ENCODE measurements around the gene RBM39. TPM values are rescaled to one million over a fixed set of nuclear protein-coding genes. Genes with fewer than 3 reads are reported as not detected.

Gene RBM39
- total and polyA plus RNA-seq, 10 of the 15 experiments (the other 5 are each of a cell fraction or from before 2014, with no cell fraction given) = 135 to 280 (median 217) TPM

DNA sequence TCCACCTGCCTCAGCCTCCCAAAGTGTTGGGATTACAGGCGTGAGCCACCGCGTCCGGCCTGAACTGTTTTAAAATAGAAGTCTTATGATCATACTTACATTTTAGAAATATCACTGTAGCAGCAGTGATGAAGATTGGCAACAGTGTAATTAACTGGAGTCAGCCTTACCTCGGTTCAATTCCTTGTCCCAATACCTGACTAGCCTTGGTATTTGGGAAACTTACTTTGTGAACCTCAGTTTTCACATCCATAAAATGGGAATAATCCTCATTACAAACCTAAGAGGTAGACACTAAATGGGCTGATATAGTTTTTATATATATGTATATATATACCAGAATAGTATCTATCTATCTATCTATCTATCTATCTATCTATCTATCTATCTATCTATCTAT, 49.0 kb upstream of the RBM39 start (continued):
- TF ChIP-seq NRF1 (conservative IDR thresholded peaks at IDR 0.05; ENCODE audit: low read depth, low read length) = no peak

DNA sequence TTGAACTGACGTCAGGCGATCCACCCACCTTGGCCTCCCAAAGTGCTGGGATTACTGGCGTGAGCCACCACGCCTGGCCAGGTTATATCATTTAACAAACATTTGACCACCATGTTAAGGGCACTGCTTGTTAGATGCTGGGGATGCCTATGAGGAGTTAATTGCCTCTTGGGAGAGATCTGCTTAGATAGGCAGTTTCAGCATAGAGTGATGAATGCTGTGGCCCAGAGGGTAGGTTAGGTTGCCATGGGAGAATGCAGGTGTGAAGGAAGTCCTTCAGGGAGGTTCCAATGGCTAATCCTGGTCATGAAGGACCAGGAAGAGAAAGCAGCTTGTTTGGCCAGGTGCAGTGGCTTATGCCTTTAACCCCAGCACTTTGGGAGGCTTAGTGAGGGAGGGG, 46.7 kb upstream of the RBM39 start:
- H4K20me1 ChIP-seq (ENCODE audit: control insufficient read depth, insufficient read depth) = no peaks in the 10 kb centered on the region
- 100% methylated on average over 4 of the region's 4 CpGs for WGBS (ENCODE audit: insufficient coverage, insufficient replicate concordance, low lambda C conversion rate, missing lambda C conversion rate)
- no peak overlapping the region for H3K9ac ChIP-seq (ENCODE audit: control insufficient read depth, insufficient read depth, low read length)
- no peaks in the 10 kb centered on the region for H3K4me1 ChIP-seq (ENCODE audit: control insufficient read depth, insufficient read depth, low read length)
- H3K27ac ChIP-seq (ENCODE audit: control insufficient read depth, insufficient read depth) = no peak overlapping the region
- no peak for TF ChIP-seq ZNF384 (IDR thresholded peaks at IDR 0.05; ENCODE audit: borderline replicate concordance, low read depth, low read length)
- TF ChIP-seq, protein P1, sequence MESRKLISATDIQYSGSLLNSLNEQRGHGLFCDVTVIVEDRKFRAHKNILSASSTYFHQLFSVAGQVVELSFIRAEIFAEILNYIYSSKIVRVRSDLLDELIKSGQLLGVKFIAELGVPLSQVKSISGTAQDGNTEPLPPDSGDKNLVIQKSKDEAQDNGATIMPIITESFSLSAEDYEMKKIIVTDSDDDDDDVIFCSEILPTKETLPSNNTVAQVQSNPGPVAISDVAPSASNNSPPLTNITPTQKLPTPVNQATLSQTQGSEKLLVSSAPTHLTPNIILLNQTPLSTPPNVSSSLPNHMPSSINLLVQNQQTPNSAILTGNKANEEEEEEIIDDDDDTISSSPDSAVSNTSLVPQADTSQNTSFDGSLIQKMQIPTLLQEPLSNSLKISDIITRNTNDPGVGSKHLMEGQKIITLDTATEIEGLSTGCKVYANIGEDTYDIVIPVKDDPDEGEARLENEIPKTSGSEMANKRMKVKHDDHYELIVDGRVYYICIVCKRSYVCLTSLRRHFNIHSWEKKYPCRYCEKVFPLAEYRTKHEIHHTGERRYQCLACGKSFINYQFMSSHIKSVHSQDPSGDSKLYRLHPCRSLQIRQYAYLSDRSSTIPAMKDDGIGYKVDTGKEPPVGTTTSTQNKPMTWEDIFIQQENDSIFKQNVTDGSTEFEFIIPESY (IDR thresholded peaks at IDR 0.05) = no peak
- TF ChIP-seq, protein P2, sequence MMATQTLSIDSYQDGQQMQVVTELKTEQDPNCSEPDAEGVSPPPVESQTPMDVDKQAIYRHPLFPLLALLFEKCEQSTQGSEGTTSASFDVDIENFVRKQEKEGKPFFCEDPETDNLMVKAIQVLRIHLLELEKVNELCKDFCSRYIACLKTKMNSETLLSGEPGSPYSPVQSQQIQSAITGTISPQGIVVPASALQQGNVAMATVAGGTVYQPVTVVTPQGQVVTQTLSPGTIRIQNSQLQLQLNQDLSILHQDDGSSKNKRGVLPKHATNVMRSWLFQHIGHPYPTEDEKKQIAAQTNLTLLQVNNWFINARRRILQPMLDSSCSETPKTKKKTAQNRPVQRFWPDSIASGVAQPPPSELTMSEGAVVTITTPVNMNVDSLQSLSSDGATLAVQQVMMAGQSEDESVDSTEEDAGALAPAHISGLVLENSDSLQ (IDR thresholded peaks at IDR 0.05) = no peak
- TF ChIP-seq RCOR1 (conservative IDR thresholded peaks at IDR 0.05; ENCODE audit: low read depth, low read length) = no peak
- TF ChIP-seq FOXK2 (IDR thresholded peaks at IDR 0.05) = no peak
- TF ChIP-seq NBN (IDR thresholded peaks at IDR 0.05) = no peak
- no peak for TF ChIP-seq DPF2 (IDR thresholded peaks at IDR 0.05)
- TF ChIP-seq, protein P3, sequence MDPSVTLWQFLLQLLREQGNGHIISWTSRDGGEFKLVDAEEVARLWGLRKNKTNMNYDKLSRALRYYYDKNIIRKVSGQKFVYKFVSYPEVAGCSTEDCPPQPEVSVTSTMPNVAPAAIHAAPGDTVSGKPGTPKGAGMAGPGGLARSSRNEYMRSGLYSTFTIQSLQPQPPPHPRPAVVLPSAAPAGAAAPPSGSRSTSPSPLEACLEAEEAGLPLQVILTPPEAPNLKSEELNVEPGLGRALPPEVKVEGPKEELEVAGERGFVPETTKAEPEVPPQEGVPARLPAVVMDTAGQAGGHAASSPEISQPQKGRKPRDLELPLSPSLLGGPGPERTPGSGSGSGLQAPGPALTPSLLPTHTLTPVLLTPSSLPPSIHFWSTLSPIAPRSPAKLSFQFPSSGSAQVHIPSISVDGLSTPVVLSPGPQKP (IDR thresholded peaks at IDR 0.05; ENCODE audit: low read depth, low read length) = no peak
- TF ChIP-seq YY1 (IDR thresholded peaks at IDR 0.05; ENCODE audit: low read depth, low read length) = no peak
- TF ChIP-seq RAD51 (IDR thresholded peaks at IDR 0.05) = no peak
- TF ChIP-seq JUNB (IDR thresholded peaks at IDR 0.05) = no peak
- TF ChIP-seq KDM1A (IDR thresholded peaks at IDR 0.05; ENCODE audit: borderline replicate concordance) = no peak
- no peak for TF ChIP-seq RB1 (IDR thresholded peaks at IDR 0.05; ENCODE audit: borderline replicate concordance)
- no peak for TF ChIP-seq ZNF622 (IDR thresholded peaks at IDR 0.05)
- TF ChIP-seq BMI1 (IDR thresholded peaks at IDR 0.05; ENCODE audit: borderline replicate concordance) = no peak
- no peak for TF ChIP-seq EED (IDR thresholded peaks at IDR 0.05; ENCODE audit: low read depth)
- TF ChIP-seq GATAD2B (conservative IDR thresholded peaks at IDR 0.05; ENCODE audit: low read depth) = no peak
- TF ChIP-seq TCF7 (IDR thresholded peaks at IDR 0.05; ENCODE audit: borderline replicate concordance) = no peak
- H2AFZ ChIP-seq (ENCODE audit: control insufficient read depth, low read depth, low read length) = no peak overlapping the region
- H3K4me2 ChIP-seq (ENCODE audit: control insufficient read depth, insufficient read depth) = no peak overlapping the region
- BruUV-seq (replicated peaks) = no TSS peak
- in situ Hi-C loops (cut with MboI) (no loop called here), intact Hi-C loops (cut with micrococcal nuclease; ENCODE audit: unreplicated experiment) (no loop called here)
- ChIA-PET SMC1A (ENCODE audit: uncharacterized antibody, unreplicated experiment) (no interaction called here), CTCF (no interaction called here), RAD21 (ENCODE audit: unreplicated experiment) (no interaction called here), POLR2A (interaction anchor here (1.2 kb wide), 1 partner anchor 12 kb away, joined by 5 read pairs; no protein-coding TSS in a partner anchor)
- no peaks in the 10 kb centered on the region for H3K9me3 ChIP-seq (replicated peaks; ENCODE audit: control insufficient read depth, insufficient read depth, low read length)
- no peak for ATAC-seq
- FAIRE-seq = no peak
- H3K79me2 ChIP-seq (ENCODE audit: control insufficient read depth, insufficient read depth, low read length) = peaks cover 9% of the 10 kb centered on the region
- H3K4me3 ChIP-seq = no peak overlapping the region
- no peaks in the 10 kb centered on the region for H3K27me3 ChIP-seq (replicated peaks in 1 of 2; ENCODE audit: control insufficient read depth in 2 of 2, insufficient read depth in 2 of 2, low read length in 1 of 2)
- H3K36me3 ChIP-seq (ENCODE audit: control insufficient read depth in 2 of 2, insufficient read depth in 2 of 2, low read length in 1 of 2) = peaks cover 0 to 3% of the 10 kb centered on the region in 2 experiments; a peak in 1 of 4 replicates
- DNase-seq (ENCODE audit: low read depth, low spot score) = no peak

Measured in GM12878 (cell line).